ENCODE data around the gene PGPEP1.

GRCh38 chr19:18336121-18336520 lies 4.3 kb upstream of the PGPEP1 start:
- TF ChIP-seq CTCF (IDR thresholded peaks at IDR 0.05; ENCODE audit: low read depth, low read length): no peak
- TF ChIP-seq EZH2phosphoT487 (IDR thresholded peaks at IDR 0.05; ENCODE audit: low read depth): no peak
